HG02588 (cell line): ENCODE measurements around the gene AGAP1.

Experiments used
- ATAC-seq: cut with Tn5 transposase; IDR thresholded peaks from one replicate; pipeline ENCODE4 v1.9.1; 2021; ENCODE audit warnings: mild to moderate bottlenecking, moderate library complexity; ENCODE audit not compliant: unreplicated experiment

Gene AGAP1

GRCh38 chr2:235896061-235896460 lies 402.2 kb downstream of the AGAP1 start:
- ATAC-seq, result no peak

GRCh38 chr2:235897992-235898391 lies 404.1 kb downstream of the AGAP1 start:
- ATAC-seq, result no peak

DNA sequence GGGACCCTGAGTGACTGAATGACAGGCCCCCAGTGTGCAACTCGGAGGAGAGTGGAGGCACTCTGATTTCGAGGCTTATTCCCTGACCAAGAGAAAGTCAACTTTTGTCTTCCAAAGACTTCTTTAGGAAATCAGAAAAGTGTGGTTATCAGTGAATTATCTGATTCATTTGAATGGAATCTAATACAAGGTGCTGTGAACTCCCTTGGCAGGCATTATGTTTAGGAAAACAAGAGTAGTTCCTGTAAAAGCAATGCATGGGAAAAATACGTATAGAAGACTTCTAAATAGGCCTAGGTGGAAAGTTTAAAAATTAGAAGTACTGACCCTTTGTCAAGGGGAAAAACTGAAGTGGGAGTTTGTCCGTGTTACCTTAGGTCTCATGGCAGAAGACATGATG lies 404.9 kb downstream of the AGAP1 start:
- no peak for ATAC-seq

- no peak for ATAC-seq
Measured at GRCh38 chr2:235900631-235901030, 406.8 kb downstream of the AGAP1 start.

DNA sequence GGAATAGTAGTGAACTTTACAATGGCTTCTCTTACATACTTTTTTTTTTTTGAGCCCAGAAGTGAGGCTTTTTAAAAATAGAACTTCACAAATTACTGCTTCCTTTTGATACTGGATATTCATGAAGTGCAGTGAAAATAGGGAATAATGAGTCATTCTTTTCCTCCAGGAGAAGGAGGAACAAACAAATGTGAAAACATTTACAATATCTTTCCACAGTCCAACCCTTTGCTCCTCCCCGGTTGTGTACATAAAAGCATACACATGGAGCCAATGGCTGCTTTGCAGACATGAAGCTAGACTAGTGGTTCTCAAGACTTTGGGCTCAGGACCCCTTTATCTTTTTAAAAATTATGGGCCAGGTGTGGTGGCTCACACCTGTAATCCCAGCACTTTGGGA lies 407.4 kb downstream of the AGAP1 start:
- no peak for ATAC-seq

DNA sequence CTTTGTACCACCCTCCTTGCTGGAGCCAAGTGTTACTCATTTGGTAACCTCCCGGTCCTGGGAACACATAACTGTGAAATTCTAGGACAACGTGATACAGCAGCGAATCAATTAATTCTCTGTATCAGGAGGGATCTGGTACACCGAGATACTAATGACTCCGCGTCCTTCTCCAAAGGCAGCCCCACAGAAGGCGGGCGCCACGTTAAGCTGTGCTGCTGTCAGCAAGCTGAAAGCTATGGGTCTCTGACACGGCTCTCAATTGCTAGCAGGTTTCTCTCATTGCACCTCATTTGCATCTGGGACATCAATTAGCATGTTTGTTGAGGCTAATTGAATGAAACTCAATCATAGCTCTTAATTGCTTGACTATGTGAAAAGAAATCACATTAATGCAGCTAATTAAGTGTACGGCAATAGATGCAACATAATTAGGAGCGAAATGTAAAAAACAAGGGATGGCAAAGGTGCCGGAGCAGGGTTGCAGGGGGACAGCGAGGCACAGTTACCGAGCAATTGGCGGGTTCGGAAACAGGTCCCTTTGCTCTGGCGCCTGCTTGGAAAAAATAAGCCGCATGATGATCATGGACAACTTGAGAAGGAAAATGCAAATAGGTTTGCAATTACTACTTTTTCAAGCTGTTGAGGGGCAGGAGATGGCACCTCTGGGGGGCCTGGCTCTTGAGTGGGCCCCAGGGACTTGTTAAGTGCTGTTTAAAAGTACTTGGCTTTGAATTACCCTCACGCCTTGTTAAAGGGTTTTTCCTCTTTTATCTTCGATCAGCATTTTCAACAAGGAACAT lies 410.1 kb downstream of the AGAP1 start:
- ATAC-seq, result no peak

DNA sequence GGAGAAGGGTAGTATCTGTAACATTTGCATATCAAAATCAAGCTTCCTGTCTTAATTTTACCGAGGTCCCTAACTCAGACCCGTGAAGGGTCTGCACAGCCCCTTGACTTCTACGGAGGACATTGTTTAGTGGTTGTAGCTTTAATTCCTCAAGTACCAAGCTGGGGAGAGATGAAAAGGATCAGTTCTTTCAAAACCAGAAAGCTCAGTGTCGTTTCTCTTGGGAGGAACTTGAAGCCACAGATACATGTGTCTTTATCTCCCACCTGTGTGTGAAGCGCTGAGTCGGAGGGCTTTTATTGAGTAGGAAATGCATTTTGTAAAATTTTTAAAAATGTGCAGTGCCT lies 410.7 kb downstream of the AGAP1 start:
- ATAC-seq, result no peak

DNA sequence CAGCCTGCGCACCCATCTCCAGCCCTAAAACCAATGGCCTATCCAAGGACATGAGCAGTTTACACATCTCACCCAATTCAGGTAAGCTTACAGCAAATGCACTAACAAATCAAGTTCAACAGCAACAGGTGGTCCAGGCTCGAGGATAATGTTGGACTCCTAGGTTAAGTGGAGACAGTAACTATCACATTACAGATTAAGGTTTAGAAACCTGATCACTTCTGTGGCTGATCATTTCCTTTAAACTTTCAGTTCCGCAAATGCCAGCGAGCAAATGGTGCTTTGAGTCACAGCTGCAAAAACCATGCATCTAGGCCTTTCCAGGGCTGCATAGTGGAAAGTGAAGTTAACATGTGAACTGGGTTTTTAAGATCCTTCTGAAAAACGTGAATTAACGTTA lies 415.0 kb downstream of the AGAP1 start:
- peak; percentile 85 for ATAC-seq

DNA sequence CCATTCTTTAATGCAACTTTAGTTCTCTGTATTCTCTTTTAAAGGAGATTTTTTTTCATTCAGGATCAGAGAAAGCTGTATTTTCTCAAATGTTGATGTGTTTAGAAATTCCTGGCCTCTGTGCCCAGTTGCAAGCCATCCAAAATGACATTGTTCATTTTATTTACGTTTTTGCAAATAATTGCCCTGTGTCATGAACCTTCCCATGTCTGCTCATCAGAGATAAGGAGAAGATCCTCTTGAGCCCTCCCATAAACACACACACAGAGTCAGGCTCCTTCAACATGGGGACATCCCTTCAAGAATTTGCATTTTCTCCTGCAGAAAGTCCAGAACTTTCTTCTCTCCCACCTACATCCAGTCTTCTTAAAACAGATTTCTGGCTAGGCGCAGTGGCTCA lies 415.5 kb downstream of the AGAP1 start:
- no peak for ATAC-seq

DNA sequence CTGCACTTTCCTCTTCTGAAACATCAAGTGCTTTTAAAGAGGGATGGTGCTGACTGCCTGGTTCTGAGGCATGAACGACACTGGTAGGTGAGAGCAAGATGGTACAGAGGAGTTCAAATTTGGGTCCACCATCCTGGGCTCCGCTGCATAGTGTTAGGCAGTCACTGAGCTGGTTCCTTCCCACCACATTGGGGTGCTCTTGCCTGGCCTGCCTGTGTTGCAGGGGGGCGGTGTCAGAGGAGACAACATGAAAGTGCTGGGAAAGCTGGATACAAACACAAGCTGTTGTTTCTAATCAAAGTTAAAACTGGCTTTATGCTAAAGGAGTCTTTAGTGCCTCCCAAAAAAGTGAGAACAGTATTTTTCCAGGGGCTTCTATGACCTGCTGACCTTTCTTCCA lies 416.2 kb downstream of the AGAP1 start:
- no peak for ATAC-seq

- ATAC-seq, result no peak
Measured at GRCh38 chr2:235911125-235911524, 417.3 kb downstream of the AGAP1 start.

- no peak for ATAC-seq
Measured at GRCh38 chr2:235911633-235912233, 417.9 kb downstream of the AGAP1 start.

DNA sequence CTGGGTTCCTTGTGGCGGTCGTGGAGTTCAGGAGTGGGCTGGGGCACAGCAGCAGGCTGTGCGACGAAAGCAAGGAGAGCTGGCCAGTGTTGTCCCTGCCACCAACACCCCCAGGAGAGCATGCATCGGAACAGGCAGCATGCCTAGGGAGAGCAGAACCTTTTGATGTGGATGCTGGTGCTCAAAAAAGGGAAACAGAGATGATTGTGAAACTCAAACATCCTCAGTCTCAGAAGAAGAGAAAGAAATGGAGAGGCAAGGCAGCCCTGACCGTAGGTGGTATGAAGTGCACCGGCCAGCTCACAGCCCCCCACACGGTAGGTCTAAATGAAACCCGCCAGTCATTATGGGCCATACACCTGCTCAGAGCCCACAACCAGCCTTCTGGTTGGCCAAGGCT lies 420.9 kb downstream of the AGAP1 start:
- ATAC-seq, result no peak

- no peak for ATAC-seq
Measured at GRCh38 chr2:235917506-235917905, 423.7 kb downstream of the AGAP1 start.

DNA sequence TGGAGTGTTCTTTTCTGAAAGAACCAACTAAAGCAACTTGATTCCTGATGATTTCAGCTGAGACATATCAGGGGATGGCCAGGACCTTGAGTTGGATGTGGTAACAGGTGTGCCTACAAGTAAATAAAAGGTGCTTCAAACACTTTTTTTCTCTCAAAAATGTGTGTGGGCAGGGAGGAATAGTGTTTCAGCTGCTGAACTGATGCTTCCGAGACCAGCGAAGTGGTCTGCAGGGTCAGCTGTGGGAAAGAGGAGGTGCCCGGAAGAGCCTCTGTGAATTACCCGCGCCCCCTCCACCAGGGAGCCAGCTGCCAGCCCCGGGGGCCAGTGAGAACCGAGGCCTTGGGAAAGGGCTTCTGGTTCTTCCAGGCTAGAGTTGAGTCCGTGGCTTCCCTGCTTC lies 425.0 kb downstream of the AGAP1 start:
- no peak for ATAC-seq

DNA sequence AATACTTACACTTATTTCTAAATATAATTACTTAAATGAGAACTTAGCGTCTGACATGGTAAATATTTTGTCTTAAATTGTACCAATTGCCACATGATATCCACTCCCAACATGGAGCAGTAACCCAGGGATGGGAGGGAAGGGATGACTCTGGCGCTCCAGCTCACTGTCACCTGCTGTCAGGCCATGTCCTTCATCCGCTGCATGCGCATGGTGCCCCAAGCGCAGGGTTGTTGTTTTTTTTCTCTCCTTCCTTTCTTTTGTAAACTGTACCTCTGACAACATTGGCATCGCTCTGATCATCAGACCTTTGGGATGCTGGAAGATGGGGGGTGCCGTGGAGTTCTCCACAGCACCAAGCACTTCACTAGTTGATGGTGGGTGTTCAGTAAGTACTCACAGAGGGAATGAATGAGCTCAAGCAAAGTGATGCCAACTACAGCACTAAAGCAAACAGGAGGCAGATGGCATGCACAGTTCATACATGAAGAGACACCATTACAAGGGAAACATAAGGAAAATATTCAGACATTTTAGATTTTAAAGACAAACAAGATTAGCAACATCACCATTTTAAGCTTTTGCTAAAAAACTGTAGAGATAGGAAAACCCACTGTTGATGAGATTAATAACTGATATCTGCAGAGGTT lies 426.5 kb downstream of the AGAP1 start:
- no peak for ATAC-seq

GRCh38 chr2:235921508-235922191 lies 427.8 kb downstream of the AGAP1 start:
- ATAC-seq, result no peak

- ATAC-seq, result no peak
Measured at GRCh38 chr2:235922839-235923238, 429.0 kb downstream of the AGAP1 start.

DNA sequence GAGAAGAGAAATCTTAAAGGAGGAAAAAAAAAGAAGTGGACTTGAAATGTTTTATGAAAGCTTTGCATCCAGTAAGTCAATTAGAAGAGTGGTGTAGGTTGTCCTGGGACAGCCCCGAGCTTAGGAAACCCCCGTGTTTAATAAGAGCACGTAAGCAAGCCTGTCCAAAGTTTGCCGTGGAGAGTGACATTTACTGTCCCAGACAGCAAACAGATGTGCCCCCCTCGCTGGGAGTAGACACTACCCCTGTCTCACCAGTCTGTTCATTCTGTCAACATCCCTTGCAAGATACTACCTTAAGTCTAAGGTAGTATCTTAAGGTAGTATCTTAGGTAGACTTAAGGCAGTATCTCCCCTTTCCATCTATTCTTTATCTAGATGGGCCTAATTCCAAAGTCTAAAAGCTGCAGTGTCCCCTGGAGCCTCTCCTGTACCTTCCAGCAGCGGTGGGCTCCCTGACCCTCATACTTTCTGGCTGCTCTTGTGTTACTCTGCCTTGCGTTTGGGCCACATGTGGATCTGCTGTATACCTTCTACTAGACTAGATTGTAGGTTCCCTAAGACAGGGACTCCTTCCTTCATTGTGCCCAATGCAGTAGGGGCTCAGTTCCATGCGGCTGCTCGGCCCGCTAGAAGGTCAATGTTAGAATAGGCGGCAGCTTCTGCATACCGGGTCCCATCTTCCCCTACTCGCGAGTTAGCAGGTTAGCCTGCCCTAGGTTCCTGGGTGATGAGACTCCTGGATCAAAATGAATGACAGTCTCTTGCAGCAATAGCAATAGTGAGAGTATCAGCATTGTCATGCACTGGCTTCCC lies 430.2 kb downstream of the AGAP1 start:
- no peak for ATAC-seq

DNA sequence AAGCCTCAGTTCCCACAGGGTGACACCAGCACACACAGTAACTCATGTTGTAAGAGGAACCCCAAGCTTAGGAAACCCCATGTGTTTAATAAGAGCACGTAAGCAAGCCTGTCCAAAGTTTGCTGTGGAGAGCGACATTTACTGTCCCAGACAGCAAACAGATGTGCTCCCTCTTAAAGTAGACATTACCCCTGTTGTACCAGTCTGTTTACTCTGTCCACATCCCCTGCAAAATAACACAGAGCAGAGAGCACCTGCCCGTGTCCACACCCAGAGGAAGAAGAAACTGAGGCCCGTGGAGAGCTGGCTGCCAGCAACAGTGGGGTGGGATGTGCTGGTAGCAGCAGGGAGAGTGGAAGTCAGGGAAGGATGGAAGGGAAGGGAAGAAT lies 430.8 kb downstream of the AGAP1 start:
- no peak for ATAC-seq
